OCI-LY3 (cell line): ENCODE data around the gene GK.

Source experiments
- H2AFZ ChIP-seq: fragments of 200-600, 300-600 bp; shearing (Covaris generic); 2 replicates; pipeline ENCODE4 v1.6.0; 2014; ENCODE audit warnings: antibody characterized with exemption, low read depth, low read length
- H3K27ac ChIP-seq: fragments of 200-600, 300-600 bp; sonication (generic); 2 replicates; pipeline ENCODE4 v1.5.1; 2014; ENCODE audit warnings: mild to moderate bottlenecking, low read length, moderate library complexity, mixed read lengths
- H3K27me3 ChIP-seq: fragments of 200-600, 300-600 bp; sonication (generic); 2 replicates; pipeline ENCODE4 v1.6.1; 2014; ENCODE audit warnings: low read depth, low read length, mixed read lengths
- H3K36me3 ChIP-seq: fragments of 200-600, 300-600 bp; sonication (generic); replicated peaks from 2 replicates; pipeline ENCODE3; 2014; ENCODE audit warnings: low read depth, low read length, mixed read lengths
- H3K4me1 ChIP-seq: fragments of 300-600, 200-600 bp; sonication (generic); 2 replicates; pipeline ENCODE4 v1.6.1; 2014; ENCODE audit warnings: low read length, mixed read lengths
- H3K4me2 ChIP-seq: fragments of 200-600, 300-600 bp; sonication (generic); 2 replicates; pipeline ENCODE4 v1.6.1; 2014; ENCODE audit warnings: low read length, mixed read lengths
- H3K4me3 ChIP-seq: fragments of 300-600, 200-600 bp; sonication (generic); 2 replicates; pipeline ENCODE4 v1.5.1; 2014; ENCODE audit warnings: antibody characterized with exemption, mild to moderate bottlenecking, low read length, moderate library complexity
- H3K79me2 ChIP-seq: fragments of 300-600, 200-600 bp; shearing (Covaris generic); 2 replicates; pipeline ENCODE4 v1.6.1; 2014; ENCODE audit warnings: mild to moderate bottlenecking, low read length, mixed read lengths
- H3K9ac ChIP-seq: fragments of 300-600, 200-600 bp; shearing (Covaris generic); 2 replicates; pipeline ENCODE4 v1.6.0; 2014; ENCODE audit warnings: mild to moderate bottlenecking, low read length, moderate library complexity
- H3K9me3 ChIP-seq: fragments of 200-600, 300-600 bp; shearing (Covaris generic); 2 replicates; pipeline ENCODE4 v1.6.1; 2014; ENCODE audit warnings: low read length, mixed read lengths; ENCODE audit not compliant: insufficient read depth
- H4K20me1 ChIP-seq: fragments of 200-600, 300-600 bp; sonication (generic); 2 replicates; pipeline ENCODE4 v1.6.1; 2016; ENCODE audit warnings: low read length, mixed read lengths; ENCODE audit not compliant: insufficient read depth
- CTCF ChIP-seq: fragments of 200-600, 300-600 bp; sonication (generic); IDR thresholded peaks from 2 replicates; pipeline ENCODE4 v1.5.1; 2014; ENCODE audit warnings: antibody characterized with exemption, low read length, low read depth
- EZH2phosphoT487 ChIP-seq: fragments of 200-600 bp; shearing (Covaris generic); IDR thresholded peaks from 2 replicates; pipeline ENCODE4 v1.6.1; 2018; ENCODE audit warnings: antibody characterized with exemption, mixed run types, low read depth

GK gene

GRCh38 chrX:30712214-30712613, 59.0 kb downstream of the GK start:
- Histone ChIP-seq H3K4me3 (no peak overlapping the region), H3K36me3 (peaks cover 43% of the 10 kb centered on the region), H3K27ac (peak overlapping the region; percentile 88), H3K4me2 (no peak overlapping the region), H3K4me1 (peaks cover 29% of the 10 kb centered on the region), H4K20me1 (no peaks in the 10 kb centered on the region), H3K27me3 (no peaks in the 10 kb centered on the region), H3K9ac (no peak overlapping the region), H3K9me3 (peaks cover 7% of the 10 kb centered on the region; the same call in 1 of the 2 replicates), H3K79me2 (no peaks in the 10 kb centered on the region), H2AFZ (no peak overlapping the region)
- no peak for TF ChIP-seq CTCF
- TF ChIP-seq EZH2phosphoT487, result no peak

- Histone ChIP-seq H3K9ac (no peak overlapping the region), H3K9me3 (peaks cover 7% of the 10 kb centered on the region; the same call in 1 of the 2 replicates), H3K4me3 (no peak overlapping the region; the same call in 1 of the 2 replicates), H3K27me3 (no peaks in the 10 kb centered on the region), H3K79me2 (no peaks in the 10 kb centered on the region), H3K4me2 (peak overlapping the region; percentile 56), H4K20me1 (no peaks in the 10 kb centered on the region), H3K36me3 (peaks cover 43% of the 10 kb centered on the region), H3K27ac (peak overlapping the region; percentile 88), H2AFZ (no peak overlapping the region), H3K4me1 (peaks cover 29% of the 10 kb centered on the region)
- TF ChIP-seq EZH2phosphoT487 (no peak), CTCF (peak; percentile 35)
Measured at GRCh38 chrX:30713061-30713525, 59.9 kb downstream of the GK start.

GRCh38 chrX:30714138-30714537, 60.9 kb downstream of the GK start:
- peak overlapping the region; percentile 88 for H3K27ac ChIP-seq
- TF ChIP-seq EZH2phosphoT487 (no peak), CTCF (no peak)
- peaks cover 7% of the 10 kb centered on the region; the same call in 1 of the 2 replicates for H3K9me3 ChIP-seq
- no peak overlapping the region for H3K9ac ChIP-seq
- H4K20me1 ChIP-seq, result no peaks in the 10 kb centered on the region
- H3K36me3 ChIP-seq, result peaks cover 42% of the 10 kb centered on the region
- peaks cover 29% of the 10 kb centered on the region for H3K4me1 ChIP-seq
- no peaks in the 10 kb centered on the region for H3K27me3 ChIP-seq
- H2AFZ ChIP-seq, result no peak overlapping the region
- no peaks in the 10 kb centered on the region for H3K79me2 ChIP-seq
- no peak overlapping the region for H3K4me3 ChIP-seq
- H3K4me2 ChIP-seq, result peak overlapping the region; percentile 56

- no peak overlapping the region for H3K4me3 ChIP-seq
- H3K27ac ChIP-seq, result no peak overlapping the region
- no peaks in the 10 kb centered on the region for H3K27me3 ChIP-seq
- peaks cover 29% of the 10 kb centered on the region for H3K4me1 ChIP-seq
- no peaks in the 10 kb centered on the region for H4K20me1 ChIP-seq
- TF ChIP-seq CTCF (no peak), EZH2phosphoT487 (no peak)
- peaks cover 37% of the 10 kb centered on the region for H3K36me3 ChIP-seq
- H3K79me2 ChIP-seq, result no peaks in the 10 kb centered on the region
- H3K9ac ChIP-seq, result no peak overlapping the region
- H2AFZ ChIP-seq, result no peak overlapping the region
- H3K4me2 ChIP-seq, result no peak overlapping the region
- peaks cover 7% of the 10 kb centered on the region; the same call in 1 of the 2 replicates for H3K9me3 ChIP-seq
Measured at GRCh38 chrX:30715976-30716375, 62.8 kb downstream of the GK start.
